ENCODE data around the gene TUB.

DNA sequence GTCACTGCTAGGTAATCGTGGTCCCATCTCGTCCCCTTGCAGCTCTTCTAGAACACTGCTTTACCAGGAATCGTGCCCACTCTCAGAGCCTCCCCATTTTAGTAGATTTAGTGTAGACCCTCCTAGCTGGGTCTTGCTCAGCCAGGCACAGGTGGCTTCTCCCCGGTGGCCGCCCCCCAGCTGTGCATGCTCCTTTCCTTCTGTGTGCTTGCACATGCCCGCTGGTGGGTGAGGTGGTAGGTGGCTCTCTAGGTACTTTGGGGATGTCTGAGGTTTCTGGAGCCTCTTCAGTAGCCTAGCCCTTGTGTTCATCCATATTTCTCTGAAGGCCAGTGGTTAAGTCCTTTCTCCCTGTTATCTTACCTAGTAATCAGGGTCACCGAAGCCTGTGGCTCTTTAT is 5.6 kb downstream of the TUB start:
- TF ChIP-seq, protein P1, sequence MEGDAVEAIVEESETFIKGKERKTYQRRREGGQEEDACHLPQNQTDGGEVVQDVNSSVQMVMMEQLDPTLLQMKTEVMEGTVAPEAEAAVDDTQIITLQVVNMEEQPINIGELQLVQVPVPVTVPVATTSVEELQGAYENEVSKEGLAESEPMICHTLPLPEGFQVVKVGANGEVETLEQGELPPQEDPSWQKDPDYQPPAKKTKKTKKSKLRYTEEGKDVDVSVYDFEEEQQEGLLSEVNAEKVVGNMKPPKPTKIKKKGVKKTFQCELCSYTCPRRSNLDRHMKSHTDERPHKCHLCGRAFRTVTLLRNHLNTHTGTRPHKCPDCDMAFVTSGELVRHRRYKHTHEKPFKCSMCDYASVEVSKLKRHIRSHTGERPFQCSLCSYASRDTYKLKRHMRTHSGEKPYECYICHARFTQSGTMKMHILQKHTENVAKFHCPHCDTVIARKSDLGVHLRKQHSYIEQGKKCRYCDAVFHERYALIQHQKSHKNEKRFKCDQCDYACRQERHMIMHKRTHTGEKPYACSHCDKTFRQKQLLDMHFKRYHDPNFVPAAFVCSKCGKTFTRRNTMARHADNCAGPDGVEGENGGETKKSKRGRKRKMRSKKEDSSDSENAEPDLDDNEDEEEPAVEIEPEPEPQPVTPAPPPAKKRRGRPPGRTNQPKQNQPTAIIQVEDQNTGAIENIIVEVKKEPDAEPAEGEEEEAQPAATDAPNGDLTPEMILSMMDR (IDR thresholded peaks at IDR 0.05 in 8 of 11, conservative IDR thresholded peaks at IDR 0.05 in 3 of 11), result no peak
- TF ChIP-seq POLR2A (IDR thresholded peaks at IDR 0.05), result no peak

All from spleen (tissue), 7 donors.